Heart right ventricle (tissue), 16 donors: Measurements from ENCODE around the gene UBB. TPM values are rescaled to one million over a fixed set of nuclear protein-coding genes. Genes with fewer than 3 reads are reported as not detected.

Source experiments
- ATAC-seq, 8 donors: fragments of 200-7000 bp; cut with Tn5 transposase; one replicate each; pipeline ENCODE4 v1.9.1; 2020; ENCODE audit warnings: mild to moderate bottlenecking in 8 of 8, moderate library complexity in 8 of 8, moderate number of reproducible peaks in 1 of 8
- DNase-seq, 2 donors: peaks; one replicate each; pipeline ENCODE4 v3.0.0-alpha.2; 2020
- H3K27ac ChIP-seq, 10 donors: fragments of 200-600 bp; sonication (generic) in 2 of 10; one replicate each; pipeline versions ENCODE4 v1.5.0 to v1.8.0; 2020 to 2022; ENCODE audit warnings: mild to moderate bottlenecking in 3 of 10
- H3K27me3 ChIP-seq, 7 donors: fragments of 200-600 bp; one replicate each; pipeline ENCODE4 v1.8.0; 2021 to 2022; ENCODE audit warnings: mild to moderate bottlenecking in 2 of 7
- H3K36me3 ChIP-seq, 9 donors: fragments of 200-600 bp; sonication (generic) in 1 of 9; one replicate each; pipeline versions ENCODE4 v1.5.0 to v1.8.0; 2020 to 2022; ENCODE audit warnings: mild to moderate bottlenecking in 2 of 9
- H3K4me1 ChIP-seq, 9 donors: fragments of 200-600 bp; sonication (generic) in 1 of 9; one replicate each; pipeline versions ENCODE4 v1.5.0 to v1.8.0; 2020 to 2022; ENCODE audit warnings: mild to moderate bottlenecking in 4 of 9
- H3K4me3 ChIP-seq, 10 donors: fragments of 200-600 bp; sonication (generic) in 2 of 10; one replicate each; pipeline versions ENCODE4 v1.5.0 to v1.8.0; 2020 to 2022; ENCODE audit warnings: mild to moderate bottlenecking in 7 of 10, moderate library complexity in 2 of 10
- H3K9me3 ChIP-seq, 11 donors: fragments of 200-600 bp in 10 of 11; sonication (generic) in 2 of 11; one replicate each; pipeline versions ENCODE4 v1.5.0 to v1.8.0; 2013 to 2022; ENCODE audit warnings: mild to moderate bottlenecking in 2 of 11, control low read depth in 1 of 11, moderate library complexity in 1 of 11
- WGBS, 2 donors: extraction: QIAGEN DNeasy Blood & Tissue Kit; methylation state at CpG; one replicate each; pipeline ENCODE4 v1.1.7; 2013; ENCODE audit warnings: inconsistent platforms in 1 of 2; 5-methylcytosine and 5-hydroxymethylcytosine counted together
- intact Hi-C, 10 donors: fragments of 100-400 bp; cut with DNase I; formaldehyde crosslinking; loops; one replicate each; pipeline versions ENCODE4 v1.11.1 to v1.14.2; 2022
- polyA plus RNA-seq, 2 donors: library from polyadenylated mRNA; stranded (reverse); fragments of 200-250 nt; gene quantifications; one replicate each; pipeline ENCODE4 v1.2.3, GENCODE V29; 2013
- total RNA-seq, 10 donors: library from RNA; stranded (reverse); fragmentation: NEBNext Ultra II Directional in 3 of 10; extraction: Animal tissue kit (Norgen Biotek cat#: 25700) in 3 of 10; gene quantifications; one replicate each; pipeline versions ENCODE4 v1.2.1 to v1.2.4, GENCODE V29; 2021 to 2023
- TF ChIP-seq, protein P1 (sequence below), 9 donors: fragments of 200-600 bp; sonication (generic) in 2 of 9; IDR thresholded peaks; one replicate each; pipeline versions ENCODE4 v1.5.0 to v1.8.0; 2021 to 2022; ENCODE audit warnings: antibody characterized with exemption in 9 of 9, mild to moderate bottlenecking in 5 of 9, moderate library complexity in 1 of 9
- donor health status: Arrhythmogenic right ventricular cardiomyopathy.
- donor health status: ischemic (EF 13 %, LVEDD 7.1; RV severe dilation, severe dysfunction).
- donor health status: healthy with polysubstance abuse.
- donor health status: DM: no; HTN: yes; CAD: no.
- donor health status: DM: no; HTN: no; CAD: no.
- donor health status: ischemic (EF 25% LVEDD 6.9; RV normal size, moderate dysfunction).
- donor health status: ischemic (EF 25% LVEDD 5.7; RV mildly dilated, moderate dysfunction).
- donor health status: healthy.
- donor health status: DM: yes; HTN: yes; CAD: no.
- donor health status: Ischemic cardiomyopathy.
- donor health status: ischemic (EF 35%, LVEDD 5.7; RV mildly dilated, moderate dysfunction).
- donor health status: nonischemic (EF 11% LVEDD 7.7; RV severe dilation, severe dysfunction).
- donor health status: DM: yes; HTN: yes; CAD: no.
- donor health status: PGD.
- donor health status: ischemic (EF 29% LVEDD 5.4; RV normal size, mild dysfunction).
- donor health status: nonischemic (EF 23%, LVEDD 6.1; RV moderate dilation, normal function).

UBB gene
- total and polyA plus RNA-seq, 12 donors, result 400 to 2,151 (median 1,794) TPM

- TF ChIP-seq, protein P1, sequence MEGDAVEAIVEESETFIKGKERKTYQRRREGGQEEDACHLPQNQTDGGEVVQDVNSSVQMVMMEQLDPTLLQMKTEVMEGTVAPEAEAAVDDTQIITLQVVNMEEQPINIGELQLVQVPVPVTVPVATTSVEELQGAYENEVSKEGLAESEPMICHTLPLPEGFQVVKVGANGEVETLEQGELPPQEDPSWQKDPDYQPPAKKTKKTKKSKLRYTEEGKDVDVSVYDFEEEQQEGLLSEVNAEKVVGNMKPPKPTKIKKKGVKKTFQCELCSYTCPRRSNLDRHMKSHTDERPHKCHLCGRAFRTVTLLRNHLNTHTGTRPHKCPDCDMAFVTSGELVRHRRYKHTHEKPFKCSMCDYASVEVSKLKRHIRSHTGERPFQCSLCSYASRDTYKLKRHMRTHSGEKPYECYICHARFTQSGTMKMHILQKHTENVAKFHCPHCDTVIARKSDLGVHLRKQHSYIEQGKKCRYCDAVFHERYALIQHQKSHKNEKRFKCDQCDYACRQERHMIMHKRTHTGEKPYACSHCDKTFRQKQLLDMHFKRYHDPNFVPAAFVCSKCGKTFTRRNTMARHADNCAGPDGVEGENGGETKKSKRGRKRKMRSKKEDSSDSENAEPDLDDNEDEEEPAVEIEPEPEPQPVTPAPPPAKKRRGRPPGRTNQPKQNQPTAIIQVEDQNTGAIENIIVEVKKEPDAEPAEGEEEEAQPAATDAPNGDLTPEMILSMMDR (IDR thresholded peaks at IDR 0.05), result no peak
Observed at GRCh38 chr17:16430650-16431049, 49.8 kb downstream of the UBB start.

DNA sequence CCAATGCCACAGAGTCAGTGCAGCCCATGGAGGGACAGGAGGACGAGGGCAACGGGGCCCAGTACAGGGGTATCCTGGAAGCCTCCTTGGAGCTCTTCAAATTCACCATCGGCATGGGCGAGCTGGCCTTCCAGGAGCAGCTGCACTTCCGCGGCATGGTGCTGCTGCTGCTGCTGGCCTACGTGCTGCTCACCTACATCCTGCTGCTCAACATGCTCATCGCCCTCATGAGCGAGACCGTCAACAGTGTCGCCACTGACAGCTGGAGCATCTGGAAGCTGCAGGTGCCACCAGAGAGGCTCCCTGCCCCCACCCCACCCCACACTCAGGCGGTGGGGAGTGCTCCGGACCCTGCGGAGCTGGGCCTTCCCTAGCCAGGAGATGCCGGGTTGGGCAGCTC lies 51.1 kb downstream of the UBB start:
- Histone ChIP-seq H3K9me3 (no peaks in the 10 kb centered on the region), H3K4me1 (no peaks in the 10 kb centered on the region), H3K27ac (no peak overlapping the region), H3K27me3 (no peaks in the 10 kb centered on the region), H3K36me3 (peaks cover 0 to 58% (median 0%) of the 10 kb centered on the region in 9 donors), H3K4me3 (no peak overlapping the region)
- TF ChIP-seq, protein P1 (IDR thresholded peaks at IDR 0.05), result no peak
- ATAC-seq, result no peak
- WGBS, 2 donors, result 90 to 96% methylated on average over 15 of the region's 15 CpGs
- intact Hi-C loops, result loop anchor here in 2 of 10 donors (10.0 kb wide), 1 partner anchor 47 kb away; the partner anchor contains the start of gene UBB (in 2 of the 2)
- no peak for DNase-seq

More at GRCh38 chr17:16430650-16431049, 49.8 kb downstream of the UBB start:
- DNase-seq (no peak), ATAC-seq (no peak)
- Histone ChIP-seq H3K9me3 (no peaks in the 10 kb centered on the region), H3K27me3 (no peaks in the 10 kb centered on the region), H3K27ac (no peak overlapping the region), H3K36me3 (peaks cover 0 to 72% (median 0%) of the 10 kb centered on the region in 9 donors), H3K4me3 (no peak overlapping the region), H3K4me1 (no peaks in the 10 kb centered on the region)
- intact Hi-C loops, result loop anchor here in 2 of 10 donors (10.0 kb wide), 1 partner anchor 46 kb away; the partner anchor contains the start of gene UBB (in 2 of the 2)
- 71 to 84% methylated on average over 6 of the region's 6 CpGs for WGBS, 2 donors

Other genes with a start within 250 kb of the UBB start
- gene NCOR1, start 165.6 kb upstream of the UBB start, total RNA-seq, result 10 to 100 TPM; 61.4 to 81.6 (median 74.8) TPM
- gene NCOR1, start 165.6 kb upstream of the UBB start, polyA plus RNA-seq, result 100 to 1,000 TPM in 1 of 2 donors, 10 to 100 TPM in 1; 27.0 to 103 TPM
- gene PIGL, start 163.9 kb upstream of the UBB start, total RNA-seq, result 10 to 100 TPM in 4 of 10 donors, 1 to 10 TPM in 6; 7.8 to 12.0 (median 9.5) TPM
- gene PIGL, start 163.9 kb upstream of the UBB start, polyA plus RNA-seq, result 10 to 100 TPM in 1 of 2 donors, 1 to 10 TPM in 1; 6.1 to 14.6 TPM
- 10 to 100 TPM in 6 of 10 donors, 1 to 10 TPM in 4; 6.4 to 20.5 (median 11.9) TPM for gene CENPV, start 27.6 kb upstream of the UBB start, total RNA-seq
- 10 to 100 TPM in 1 of 2 donors, 1 to 10 TPM in 1; 8.9 to 21.8 TPM for gene CENPV, start 27.6 kb upstream of the UBB start, polyA plus RNA-seq
- gene TRPV2, start 34.5 kb downstream of the UBB start, total RNA-seq, result 10 to 100 TPM in 3 of 10 donors, 1 to 10 TPM in 7; 4.6 to 25.4 (median 8.6) TPM
- 10 to 100 TPM; 10.6 to 11.9 TPM for gene TRPV2, start 34.5 kb downstream of the UBB start, polyA plus RNA-seq
- gene LRRC75A, start 111.1 kb downstream of the UBB start, total RNA-seq, result 1 to 10 TPM in 3 of 10 donors, under 1 TPM in 7; 0.34 to 1.3 (median 0.56) TPM
- gene LRRC75A, start 111.1 kb downstream of the UBB start, polyA plus RNA-seq, result under 1 TPM; 0.73 to 0.77 TPM
- gene ZNF287, start 188.1 kb downstream of the UBB start, total RNA-seq, result 10 to 100 TPM in 9 of 10 donors, 1 to 10 TPM in 1; 7.8 to 14.6 (median 11.4) TPM
- 10 to 100 TPM in 1 of 2 donors, 1 to 10 TPM in 1; 4.0 to 32.0 TPM for gene ZNF287, start 188.1 kb downstream of the UBB start, polyA plus RNA-seq